Dermis microvascular lymphatic vessel endothelial cell (primary cell): ENCODE data around the gene PRKCA. TPM values are rescaled to one million over a fixed set of nuclear protein-coding genes. Genes with fewer than 3 reads are reported as not detected.
A peak's percentile ranks its signal among the peaks of the same experiment; 100 is the strongest.
"Not testable (repeated sequence)": the region's sequence is repeated elsewhere in the genome, so short reads cannot be mapped to it uniquely, and the experiment has no call there.

Experiments used
- DNase-seq, 2 donors: peaks; one replicate each; pipeline versions ENCODE4 v3.0.0 to v3.0.0-alpha.2; 2010; ENCODE audit warnings: low read depth in 2 of 2
- total RNA-seq: library from RNA; depleted of rRNA; stranded (reverse); fragments of >200 nt; gene quantifications from 2 replicates; pipeline ENCODE4 v1.2.1, GENCODE V29; 2014

Gene PRKCA
- total RNA-seq, 1 donor from 2014 or later = 3.6 TPM

GRCh38 chr17:66324381-66325004 is 22.1 kb downstream of the PRKCA start:
- DNase-seq = not testable (repeated sequence)

- no peak for DNase-seq
These were observed 24.1 kb downstream of the PRKCA start for GRCh38 chr17:66326476-66327047.

- DNase-seq = no peak
These were observed 28.2 kb downstream of the PRKCA start for GRCh38 chr17:66330646-66331037.

GRCh38 chr17:66331038-66331816 is 28.8 kb downstream of the PRKCA start:
- DNase-seq = no peak

- DNase-seq = no peak
These were observed 33.4 kb downstream of the PRKCA start for GRCh38 chr17:66335797-66336196.

- no peak for DNase-seq
These were observed 34.9 kb downstream of the PRKCA start for GRCh38 chr17:66337268-66337667.

GRCh38 chr17:66337866-66338485 is 35.6 kb downstream of the PRKCA start:
- DNase-seq = no peak

GRCh38 chr17:66338937-66339336 is 36.5 kb downstream of the PRKCA start:
- DNase-seq = no peak

GRCh38 chr17:66339561-66339960 is 37.1 kb downstream of the PRKCA start:
- no peak for DNase-seq

- no peak for DNase-seq
These were observed 38.3 kb downstream of the PRKCA start for GRCh38 chr17:66340720-66341119.

- DNase-seq = no peak
These were observed 39.0 kb downstream of the PRKCA start for GRCh38 chr17:66341462-66341861.

- not testable (repeated sequence) for DNase-seq
These were observed 39.9 kb downstream of the PRKCA start for GRCh38 chr17:66342263-66342662.

GRCh38 chr17:66343531-66344078 is 41.2 kb downstream of the PRKCA start:
- peak in 1 of 2 donors; percentile 34 for DNase-seq

GRCh38 chr17:66344473-66344872 is 42.1 kb downstream of the PRKCA start:
- DNase-seq = no peak

- DNase-seq = peak in 1 of 2 donors; percentile 23
These were observed 42.9 kb downstream of the PRKCA start for GRCh38 chr17:66345264-66345663.

GRCh38 chr17:66345949-66346638 is 43.7 kb downstream of the PRKCA start:
- DNase-seq = not testable (repeated sequence)

- peak in 1 of 2 donors; percentile 40 for DNase-seq
These were observed 45.5 kb downstream of the PRKCA start for GRCh38 chr17:66347661-66348514.

GRCh38 chr17:66348584-66349165 is 46.3 kb downstream of the PRKCA start:
- peak; percentile 31 to 79 for DNase-seq

- DNase-seq = no peak
These were observed 47.3 kb downstream of the PRKCA start for GRCh38 chr17:66349521-66350254.
